HEK293 (cell line): ENCODE measurements around the gene LRP5.

ENCODE experiments used
- SALL2 ChIP-seq: fragments of 450-650 bp; formaldehyde crosslinking; IDR thresholded peaks from 2 replicates; pipeline ENCODE4 v1.5.0; 2017; ENCODE audit warnings: missing biosample characterization, mild to moderate bottlenecking, missing genetic modification characterization, borderline replicate concordance
- SETDB1 ChIP-seq: IDR thresholded peaks from one replicate; pipeline ENCODE4 v1.6.1; 2017; ENCODE audit warnings: mild to moderate bottlenecking, low read length, moderate library complexity, mixed read lengths; ENCODE audit not compliant: insufficient read length
- ZNF23 ChIP-seq: fragments of 450-650 bp; formaldehyde crosslinking; IDR thresholded peaks from 2 replicates; pipeline ENCODE4 v1.5.1; 2016; ENCODE audit warnings: missing biosample characterization, missing genetic modification characterization, borderline replicate concordance
- ZNF501 ChIP-seq: fragments of 450-650 bp; formaldehyde crosslinking; IDR thresholded peaks from 2 replicates; pipeline ENCODE4 v1.5.1; 2016; ENCODE audit warnings: missing biosample characterization, missing genetic modification characterization
- ZNF518A ChIP-seq: fragments of 450-650 bp; formaldehyde crosslinking; conservative IDR thresholded peaks from 2 replicates; pipeline ENCODE4 v1.5.1; 2016; ENCODE audit warnings: low read depth, missing biosample characterization, missing genetic modification characterization
- TF ChIP-seq, protein P1 (sequence below): fragments of 450-650 bp; formaldehyde crosslinking; IDR thresholded peaks from 2 replicates; pipeline ENCODE4 v1.5.1; 2016; ENCODE audit warnings: missing biosample characterization, missing genetic modification characterization, low read depth
- TF ChIP-seq, protein P2 (sequence below): fragments of 450-650 bp; formaldehyde crosslinking; IDR thresholded peaks from 2 replicates; pipeline ENCODE4 v1.5.1; 2016; ENCODE audit warnings: missing biosample characterization, missing genetic modification characterization
- TF ChIP-seq, protein P3 (sequence below): sonication (generic); formaldehyde crosslinking; IDR thresholded peaks from 2 replicates; pipeline ENCODE4 v1.8.1; 2022; ENCODE audit warnings: mild to moderate bottlenecking, moderate library complexity, missing genetic modification reagents

DNA sequence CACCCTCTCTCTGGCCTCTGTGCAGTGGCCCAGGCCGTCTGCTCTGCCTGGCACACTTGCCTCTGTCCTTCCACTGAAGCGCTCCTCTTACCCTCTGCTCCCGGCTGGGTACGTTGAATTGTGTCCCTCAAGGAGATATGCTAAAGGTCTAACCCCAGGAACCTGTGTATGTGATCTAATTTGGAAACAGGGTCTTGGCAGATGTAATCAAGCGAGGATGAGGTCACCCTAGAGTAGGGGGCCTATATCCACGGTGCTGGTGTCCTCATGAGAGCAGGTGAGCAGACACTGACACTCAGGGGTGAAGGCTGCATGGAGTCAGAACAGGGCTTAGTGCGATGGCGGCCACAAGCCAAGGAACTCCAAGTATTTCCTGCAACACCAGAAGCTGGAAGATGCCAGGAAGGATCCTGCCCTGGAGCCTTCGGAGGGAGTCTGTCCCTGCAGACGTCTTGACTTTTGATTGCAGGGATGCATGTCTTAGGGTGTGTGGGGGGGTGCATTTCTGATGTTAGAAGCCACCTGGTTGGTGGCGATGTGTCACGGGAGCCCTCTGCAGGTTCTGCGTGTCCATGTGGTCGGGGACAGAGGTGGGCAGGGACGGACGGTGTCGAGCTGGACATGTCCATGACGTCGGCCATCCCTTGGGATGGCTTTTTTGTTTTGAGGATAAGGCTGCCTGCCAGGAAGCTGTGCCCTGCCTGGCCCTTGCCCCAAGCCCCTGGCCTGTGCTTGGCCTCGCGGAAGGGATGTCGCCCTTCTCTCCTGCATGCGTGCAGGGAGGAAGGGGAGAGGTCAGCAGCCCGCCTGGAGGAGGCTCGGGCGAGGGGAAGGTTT lies 68.6 kb downstream of the LRP5 start:
- TF ChIP-seq ZNF501, result no peak
- TF ChIP-seq ZNF518A (tag by site-specific recombination), result no peak
- no peak for TF ChIP-seq ZNF23 (tag by site-specific recombination)
- TF ChIP-seq, protein P1, sequence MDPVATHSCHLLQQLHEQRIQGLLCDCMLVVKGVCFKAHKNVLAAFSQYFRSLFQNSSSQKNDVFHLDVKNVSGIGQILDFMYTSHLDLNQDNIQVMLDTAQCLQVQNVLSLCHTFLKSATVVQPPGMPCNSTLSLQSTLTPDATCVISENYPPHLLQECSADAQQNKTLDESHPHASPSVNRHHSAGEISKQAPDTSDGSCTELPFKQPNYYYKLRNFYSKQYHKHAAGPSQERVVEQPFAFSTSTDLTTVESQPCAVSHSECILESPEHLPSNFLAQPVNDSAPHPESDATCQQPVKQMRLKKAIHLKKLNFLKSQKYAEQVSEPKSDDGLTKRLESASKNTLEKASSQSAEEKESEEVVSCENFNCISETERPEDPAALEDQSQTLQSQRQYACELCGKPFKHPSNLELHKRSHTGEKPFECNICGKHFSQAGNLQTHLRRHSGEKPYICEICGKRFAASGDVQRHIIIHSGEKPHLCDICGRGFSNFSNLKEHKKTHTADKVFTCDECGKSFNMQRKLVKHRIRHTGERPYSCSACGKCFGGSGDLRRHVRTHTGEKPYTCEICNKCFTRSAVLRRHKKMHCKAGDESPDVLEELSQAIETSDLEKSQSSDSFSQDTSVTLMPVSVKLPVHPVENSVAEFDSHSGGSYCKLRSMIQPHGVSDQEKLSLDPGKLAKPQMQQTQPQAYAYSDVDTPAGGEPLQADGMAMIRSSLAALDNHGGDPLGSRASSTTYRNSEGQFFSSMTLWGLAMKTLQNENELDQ, result no peak
- TF ChIP-seq, protein P2, sequence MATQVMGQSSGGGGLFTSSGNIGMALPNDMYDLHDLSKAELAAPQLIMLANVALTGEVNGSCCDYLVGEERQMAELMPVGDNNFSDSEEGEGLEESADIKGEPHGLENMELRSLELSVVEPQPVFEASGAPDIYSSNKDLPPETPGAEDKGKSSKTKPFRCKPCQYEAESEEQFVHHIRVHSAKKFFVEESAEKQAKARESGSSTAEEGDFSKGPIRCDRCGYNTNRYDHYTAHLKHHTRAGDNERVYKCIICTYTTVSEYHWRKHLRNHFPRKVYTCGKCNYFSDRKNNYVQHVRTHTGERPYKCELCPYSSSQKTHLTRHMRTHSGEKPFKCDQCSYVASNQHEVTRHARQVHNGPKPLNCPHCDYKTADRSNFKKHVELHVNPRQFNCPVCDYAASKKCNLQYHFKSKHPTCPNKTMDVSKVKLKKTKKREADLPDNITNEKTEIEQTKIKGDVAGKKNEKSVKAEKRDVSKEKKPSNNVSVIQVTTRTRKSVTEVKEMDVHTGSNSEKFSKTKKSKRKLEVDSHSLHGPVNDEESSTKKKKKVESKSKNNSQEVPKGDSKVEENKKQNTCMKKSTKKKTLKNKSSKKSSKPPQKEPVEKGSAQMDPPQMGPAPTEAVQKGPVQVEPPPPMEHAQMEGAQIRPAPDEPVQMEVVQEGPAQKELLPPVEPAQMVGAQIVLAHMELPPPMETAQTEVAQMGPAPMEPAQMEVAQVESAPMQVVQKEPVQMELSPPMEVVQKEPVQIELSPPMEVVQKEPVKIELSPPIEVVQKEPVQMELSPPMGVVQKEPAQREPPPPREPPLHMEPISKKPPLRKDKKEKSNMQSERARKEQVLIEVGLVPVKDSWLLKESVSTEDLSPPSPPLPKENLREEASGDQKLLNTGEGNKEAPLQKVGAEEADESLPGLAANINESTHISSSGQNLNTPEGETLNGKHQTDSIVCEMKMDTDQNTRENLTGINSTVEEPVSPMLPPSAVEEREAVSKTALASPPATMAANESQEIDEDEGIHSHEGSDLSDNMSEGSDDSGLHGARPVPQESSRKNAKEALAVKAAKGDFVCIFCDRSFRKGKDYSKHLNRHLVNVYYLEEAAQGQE, result no peak
- TF ChIP-seq, protein P3, sequence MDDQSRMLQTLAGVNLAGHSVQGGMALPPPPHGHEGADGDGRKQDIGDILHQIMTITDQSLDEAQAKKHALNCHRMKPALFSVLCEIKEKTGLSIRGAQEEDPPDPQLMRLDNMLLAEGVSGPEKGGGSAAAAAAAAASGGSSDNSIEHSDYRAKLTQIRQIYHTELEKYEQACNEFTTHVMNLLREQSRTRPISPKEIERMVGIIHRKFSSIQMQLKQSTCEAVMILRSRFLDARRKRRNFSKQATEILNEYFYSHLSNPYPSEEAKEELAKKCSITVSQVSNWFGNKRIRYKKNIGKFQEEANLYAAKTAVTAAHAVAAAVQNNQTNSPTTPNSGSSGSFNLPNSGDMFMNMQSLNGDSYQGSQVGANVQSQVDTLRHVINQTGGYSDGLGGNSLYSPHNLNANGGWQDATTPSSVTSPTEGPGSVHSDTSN, result no peak
- no peak for TF ChIP-seq SETDB1
- TF ChIP-seq SALL2, result no peak
